HCT116 (cell line): ENCODE results near the gene FOXS1.

Experiments
- CEBPB ChIP-seq: IDR thresholded peaks from 2 replicates; pipeline ENCODE4 v1.6.1; 2012; ENCODE audit warnings: low read depth
- CTCF ChIP-seq, 3 experiments: fragments of 200-600 bp in 1 of 3; sonication (generic) in 1 of 3; IDR thresholded peaks in 2 of 3; conservative IDR thresholded peaks in 1 of 3; 2 replicates each; pipeline ENCODE4 v1.5.1; 2012 to 2017; ENCODE audit warnings: low read depth in 2 of 3, low read length in 2 of 3, antibody characterized with exemption in 1 of 3, borderline replicate concordance in 1 of 3, control low read depth in 1 of 3, mild to moderate bottlenecking in 1 of 3, mixed read lengths in 1 of 3, mixed run types in 1 of 3, moderate library complexity in 1 of 3; ENCODE audit not compliant: insufficient read depth in 1 of 3
- EZH2 ChIP-seq: fragments of 200-600 bp; sonication (generic); IDR thresholded peaks from 2 replicates; pipeline ENCODE4 v1.6.1; 2017; ENCODE audit warnings: antibody characterized with exemption, mixed run types
- EZH2phosphoT487 ChIP-seq: fragments of 200-600 bp; IDR thresholded peaks from 2 replicates; pipeline ENCODE4 v1.6.1; 2018; ENCODE audit warnings: antibody characterized with exemption, borderline replicate concordance
- MAX ChIP-seq: IDR thresholded peaks from 2 replicates; pipeline ENCODE4 v1.6.1; 2012
- POLR2A ChIP-seq: IDR thresholded peaks from 2 replicates; pipeline ENCODE4 v1.7.0; 2011; ENCODE audit warnings: borderline replicate concordance; ENCODE audit not compliant: insufficient read depth, insufficient read length; ENCODE audit errors: extremely low read depth
- RAD21 ChIP-seq: IDR thresholded peaks from 2 replicates; pipeline ENCODE4 v1.6.1; 2012; ENCODE audit warnings: low read depth, mild to moderate bottlenecking
- SIN3A ChIP-seq: IDR thresholded peaks from 2 replicates; pipeline ENCODE4 v1.6.1; 2012; ENCODE audit warnings: low read depth
- SP1 ChIP-seq: IDR thresholded peaks from 2 replicates; pipeline ENCODE4 v1.6.1; 2012; ENCODE audit warnings: low read depth
- SRF ChIP-seq: IDR thresholded peaks from 2 replicates; pipeline ENCODE4 v1.6.1; 2012; ENCODE audit warnings: low read depth
- ZBTB33 ChIP-seq: IDR thresholded peaks from 2 replicates; pipeline ENCODE4 v1.6.1; 2011; ENCODE audit warnings: mild to moderate bottlenecking, low read length, moderate library complexity; ENCODE audit not compliant: insufficient replicate concordance; ENCODE audit errors: extremely low read depth
- ZNF274 ChIP-seq: fragments of 200-500 bp; sonication (Bioruptor generic); IDR thresholded peaks from 2 replicates; pipeline ENCODE4 v1.6.1; 2014; ENCODE audit warnings: mild to moderate bottlenecking, low read depth, low read length, inconsistent platforms

GRCh38 chr20:31860390-31861134 is 15.2 kb upstream of the FOXS1 start:
- TF ChIP-seq MAX (no peak), CTCF (IDR thresholded peaks at IDR 0.05 in 2 of 3, conservative IDR thresholded peaks at IDR 0.05 in 1 of 3; ENCODE audit: borderline replicate concordance in 1 of 3, insufficient read depth in 1 of 3, low read depth in 2 of 3, low read length in 2 of 3) (no peak), CEBPB (no peak), ZBTB33 (no peak), RAD21 (no peak), SIN3A (no peak), ZNF274 (no peak), EZH2 (no peak), SRF (no peak), SP1 (no peak), EZH2phosphoT487 (no peak), POLR2A (no peak)
